Endodermal cell (in vitro differentiated cells): ENCODE measurements around the gene PPP2R5C. TPM values are rescaled to one million over a fixed set of nuclear protein-coding genes. Genes with fewer than 3 reads are reported as not detected.

ENCODE experiments used
- DNase-seq: peaks from one replicate; pipeline ENCODE4 v3.0.0-alpha.2; 2017
- H3K27ac ChIP-seq: 2 replicates; pipeline ENCODE4 v1.5.1; 2013; ENCODE audit warnings: mild to moderate bottlenecking, low read depth, low read length, moderate library complexity
- H3K27me3 ChIP-seq: 2 replicates; pipeline ENCODE4 v1.6.1; 2013; ENCODE audit warnings: mild to moderate bottlenecking, low read length, moderate library complexity; ENCODE audit not compliant: insufficient read depth, control insufficient read depth, poor library complexity, severe bottlenecking
- H3K36me3 ChIP-seq: 2 replicates; pipeline ENCODE4 v1.7.0; 2013; ENCODE audit warnings: mild to moderate bottlenecking, low read length, moderate library complexity; ENCODE audit not compliant: control insufficient read depth, insufficient read depth
- H3K4me1 ChIP-seq: one replicate; pipeline ENCODE4 v1.7.0; 2013; ENCODE audit warnings: low read length; ENCODE audit not compliant: control insufficient read depth, insufficient read depth
- H3K4me3 ChIP-seq: 2 replicates; pipeline ENCODE4 v1.5.1; 2013; ENCODE audit warnings: mild to moderate bottlenecking, low read length, moderate library complexity
- H3K9ac ChIP-seq: 2 replicates; pipeline ENCODE4 v1.6.1; 2013; ENCODE audit warnings: mild to moderate bottlenecking, low read length, moderate library complexity; ENCODE audit not compliant: poor library complexity, severe bottlenecking; ENCODE audit errors: extremely low read depth
- H3K9me3 ChIP-seq: 2 replicates; pipeline ENCODE4 v1.6.1; 2013; ENCODE audit warnings: mild to moderate bottlenecking, low read length, moderate library complexity; ENCODE audit not compliant: control insufficient read depth
- H3K27ac Mint-ChIP-seq: 2 replicates; pipeline ENCODE4 v1.8.0; 2020; ENCODE audit warnings: mixed read lengths
- H3K27me3 Mint-ChIP-seq: 2 replicates; pipeline ENCODE4 v1.8.0; 2021; ENCODE audit warnings: mild to moderate bottlenecking, mixed read lengths; ENCODE audit not compliant: insufficient read depth
- H3K36me3 Mint-ChIP-seq: 2 replicates; pipeline ENCODE4 v1.8.0; 2020; ENCODE audit warnings: low read depth, mixed read lengths
- H3K4me1 Mint-ChIP-seq: 2 replicates; pipeline ENCODE4 v1.8.0; 2020; ENCODE audit warnings: mixed read lengths
- H3K4me3 Mint-ChIP-seq: 2 replicates; pipeline ENCODE4 v1.8.0; 2020; ENCODE audit warnings: mild to moderate bottlenecking, moderate library complexity, mixed read lengths
- H3K9me3 Mint-ChIP-seq: 2 replicates; pipeline ENCODE4 v1.8.0; 2020; ENCODE audit warnings: mild to moderate bottlenecking, mixed read lengths
- WGBS, 2 experiments: methylation state at CpG; one replicate each; pipeline versions ENCODE4 v1.1.5 to v1.1.7; 2013; ENCODE audit warnings: missing lambda C conversion rate in 2 of 2, mixed read lengths in 1 of 2; ENCODE audit not compliant: insufficient coverage in 1 of 2, insufficient read length in 1 of 2; 5-methylcytosine and 5-hydroxymethylcytosine counted together
- total RNA-seq, 2 donors: library from RNA; stranded (reverse); fragmentation: NEBNext Ultra II Directional in 1 of 2; extraction: Animal tissue kit (Norgen Biotek cat#: 25700) in 1 of 2; gene quantifications; 2 replicates in 1 of 2; 3 replicates in 1 of 2; pipeline ENCODE4 v1.2.1, GENCODE V29; 2021
- TF ChIP-seq, protein P1 (sequence below): fragments of 200-600 bp; sonication (generic); conservative IDR thresholded peaks from 2 replicates; pipeline ENCODE4 v1.5.0; 2021; ENCODE audit warnings: antibody characterized with exemption, mild to moderate bottlenecking

The PPP2R5C gene
- total RNA-seq, 2 donors from 2014 or later, result 116 to 117 TPM

DNA sequence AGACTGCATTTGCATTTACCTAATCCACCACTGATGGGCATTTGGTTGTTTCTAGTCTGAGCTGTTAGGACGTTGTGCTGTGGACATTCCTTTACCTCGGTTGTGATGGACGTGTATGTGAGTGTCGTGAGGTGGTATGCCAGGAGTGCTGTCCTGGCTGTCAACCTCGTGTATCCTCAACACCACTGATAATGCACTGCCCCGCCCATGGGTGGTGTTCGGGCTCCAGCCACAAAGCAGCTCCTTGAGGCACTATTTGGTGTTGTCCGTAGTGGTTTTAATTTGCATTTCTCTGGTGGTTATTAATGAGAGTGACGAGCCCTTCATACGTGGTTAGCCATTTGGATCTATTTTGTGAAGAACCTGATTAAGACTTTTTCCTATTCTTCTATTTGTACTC lies 87.6 kb downstream of the PPP2R5C start:
- Mint-ChIP-seq H3K27ac (no peak overlapping the region), H3K4me1 (peaks cover 17% of the 10 kb centered on the region), H3K36me3 (peaks cover 3% of the 10 kb centered on the region), H3K9me3 (no peaks in the 10 kb centered on the region), H3K27me3 (no peaks in the 10 kb centered on the region), H3K4me3 (no peak overlapping the region)
- H3K27me3 ChIP-seq, result no peaks in the 10 kb centered on the region
- no peak overlapping the region for H3K4me3 ChIP-seq
- TF ChIP-seq, protein P1, sequence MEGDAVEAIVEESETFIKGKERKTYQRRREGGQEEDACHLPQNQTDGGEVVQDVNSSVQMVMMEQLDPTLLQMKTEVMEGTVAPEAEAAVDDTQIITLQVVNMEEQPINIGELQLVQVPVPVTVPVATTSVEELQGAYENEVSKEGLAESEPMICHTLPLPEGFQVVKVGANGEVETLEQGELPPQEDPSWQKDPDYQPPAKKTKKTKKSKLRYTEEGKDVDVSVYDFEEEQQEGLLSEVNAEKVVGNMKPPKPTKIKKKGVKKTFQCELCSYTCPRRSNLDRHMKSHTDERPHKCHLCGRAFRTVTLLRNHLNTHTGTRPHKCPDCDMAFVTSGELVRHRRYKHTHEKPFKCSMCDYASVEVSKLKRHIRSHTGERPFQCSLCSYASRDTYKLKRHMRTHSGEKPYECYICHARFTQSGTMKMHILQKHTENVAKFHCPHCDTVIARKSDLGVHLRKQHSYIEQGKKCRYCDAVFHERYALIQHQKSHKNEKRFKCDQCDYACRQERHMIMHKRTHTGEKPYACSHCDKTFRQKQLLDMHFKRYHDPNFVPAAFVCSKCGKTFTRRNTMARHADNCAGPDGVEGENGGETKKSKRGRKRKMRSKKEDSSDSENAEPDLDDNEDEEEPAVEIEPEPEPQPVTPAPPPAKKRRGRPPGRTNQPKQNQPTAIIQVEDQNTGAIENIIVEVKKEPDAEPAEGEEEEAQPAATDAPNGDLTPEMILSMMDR, result no peak
- no peaks in the 10 kb centered on the region for H3K4me1 ChIP-seq
- no peak overlapping the region for H3K27ac ChIP-seq
- H3K9me3 ChIP-seq, result no peaks in the 10 kb centered on the region
- peaks cover 4% of the 10 kb centered on the region for H3K36me3 ChIP-seq
- 95 to 100% methylated on average over 1 to 10 of the region's 10 CpGs for WGBS, 2 experiments
- no peak for DNase-seq
- no peak overlapping the region for H3K9ac ChIP-seq

DNA sequence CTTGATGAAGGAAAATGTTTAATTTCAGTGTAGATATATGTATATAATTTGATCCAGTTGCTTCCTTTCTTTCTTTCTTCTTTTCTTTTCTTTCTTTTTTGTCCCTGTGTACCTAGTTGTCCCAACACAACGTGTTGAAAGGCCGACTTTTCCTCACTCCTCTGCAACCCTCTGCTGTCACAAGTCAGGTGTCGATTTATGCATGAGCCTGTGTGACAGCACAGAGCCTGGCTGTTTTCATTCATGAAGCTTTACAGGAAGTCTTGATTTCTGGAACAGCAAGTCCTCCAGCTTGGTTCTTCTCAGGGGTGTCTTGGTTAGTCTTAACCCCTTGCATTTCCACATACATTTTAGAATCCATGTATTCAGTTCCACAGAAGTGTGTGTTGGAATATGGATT lies 88.1 kb downstream of the PPP2R5C start:
- no peak for DNase-seq
- no peak overlapping the region for H3K9ac ChIP-seq
- Mint-ChIP-seq H3K27ac (no peak overlapping the region), H3K27me3 (no peaks in the 10 kb centered on the region), H3K4me1 (peaks cover 21% of the 10 kb centered on the region), H3K36me3 (peaks cover 3% of the 10 kb centered on the region), H3K9me3 (no peaks in the 10 kb centered on the region), H3K4me3 (no peak overlapping the region)
- TF ChIP-seq, protein P1, result no peak
- H3K4me3 ChIP-seq, result no peak overlapping the region
- H3K27ac ChIP-seq, result no peak overlapping the region
- no peaks in the 10 kb centered on the region for H3K27me3 ChIP-seq
- peaks cover 4% of the 10 kb centered on the region for H3K36me3 ChIP-seq
- no peaks in the 10 kb centered on the region for H3K4me1 ChIP-seq
- H3K9me3 ChIP-seq, result no peaks in the 10 kb centered on the region
- 75 to 82% methylated on average over 3 of the region's 3 CpGs for WGBS, 2 experiments

DNA sequence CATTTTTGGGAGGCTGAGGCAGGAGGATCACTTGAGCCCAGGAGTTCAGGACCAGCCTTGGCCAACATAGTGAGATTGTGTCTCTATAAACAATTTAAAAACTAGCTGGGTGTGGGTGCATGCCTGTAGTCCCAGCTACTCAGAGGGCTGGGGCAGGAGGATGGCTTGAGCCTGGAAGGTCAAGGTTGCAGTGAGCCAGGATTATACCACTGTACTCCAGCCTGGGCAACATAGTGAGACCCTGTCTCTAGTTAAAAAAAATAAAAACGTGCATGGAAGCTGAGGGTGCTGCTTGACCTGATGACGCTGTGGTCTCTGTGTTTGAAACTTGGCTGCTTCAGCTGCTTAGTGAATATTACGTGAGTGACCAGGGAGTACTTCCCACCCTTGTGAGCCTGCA lies 89.7 kb downstream of the PPP2R5C start:
- no peak overlapping the region for H3K4me3 ChIP-seq
- Mint-ChIP-seq H3K4me1 (peaks cover 21% of the 10 kb centered on the region), H3K27me3 (no peaks in the 10 kb centered on the region), H3K4me3 (no peak overlapping the region), H3K9me3 (no peaks in the 10 kb centered on the region), H3K36me3 (peaks cover 3% of the 10 kb centered on the region), H3K27ac (no peak overlapping the region)
- H3K9ac ChIP-seq, result no peak overlapping the region
- no peaks in the 10 kb centered on the region for H3K9me3 ChIP-seq
- no peaks in the 10 kb centered on the region for H3K27me3 ChIP-seq
- no peak for DNase-seq
- H3K27ac ChIP-seq, result no peak overlapping the region
- peaks cover 7% of the 10 kb centered on the region for H3K36me3 ChIP-seq
- no peaks in the 10 kb centered on the region for H3K4me1 ChIP-seq
- TF ChIP-seq, protein P1, result no peak
- 95 to 100% methylated on average over 3 of the region's 3 CpGs for WGBS, 2 experiments
